ENCODE measurements around the gene SLC44A1.

Gene SLC44A1

GRCh38 chr9:105355781-105356180 is 111.3 kb downstream of the SLC44A1 start:
- Histone ChIP-seq H3K4me1 (peaks cover 15% of the 10 kb centered on the region), H3K4me2 (peak overlapping the region; percentile 22; the same call in 1 of the 2 replicates), H3K36me3 (peaks cover 12% of the 10 kb centered on the region), H3K27me3 (no peaks in the 10 kb centered on the region), H3K4me3 (no peak overlapping the region), H3K27ac (no peak overlapping the region), H3K9me3 (no peaks in the 10 kb centered on the region), H3K9ac (no peak overlapping the region), H4K20me1 (no peaks in the 10 kb centered on the region)
- TF ChIP-seq Cebpa-rat (IDR thresholded peaks at IDR 0.05) = no peak

DNA sequence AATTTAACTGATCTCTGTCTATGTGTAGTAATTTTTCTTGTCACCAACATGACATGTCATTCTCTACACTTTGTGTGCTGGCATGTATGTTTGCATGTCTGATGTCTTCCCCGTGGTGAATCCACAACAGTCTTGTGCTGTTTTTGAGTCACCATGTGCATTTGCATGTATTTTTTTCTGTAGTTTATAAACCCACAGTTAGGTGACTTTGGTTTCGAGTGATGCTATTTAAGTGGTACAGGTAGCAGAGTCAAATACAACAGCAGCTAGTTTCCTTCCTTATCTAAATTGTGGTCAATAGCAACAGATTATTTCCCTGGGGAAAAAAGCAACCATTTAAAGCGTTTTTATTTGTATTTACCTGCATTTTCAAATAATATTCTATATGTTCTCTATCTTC is 113.5 kb downstream of the SLC44A1 start:
- H3K27me3 ChIP-seq = no peaks in the 10 kb centered on the region
- TF ChIP-seq Cebpa-rat (IDR thresholded peaks at IDR 0.05) = no peak

GRCh38 chr9:105359892-105360291 is 115.4 kb downstream of the SLC44A1 start:
- TF ChIP-seq Cebpa-rat (IDR thresholded peaks at IDR 0.05) = no peak
- peaks cover 20% of the 10 kb centered on the region for H3K4me1 ChIP-seq
- H3K36me3 ChIP-seq = peaks cover 31% of the 10 kb centered on the region
- no peak overlapping the region for H3K9ac ChIP-seq
- H3K9me3 ChIP-seq = no peaks in the 10 kb centered on the region
- no peaks in the 10 kb centered on the region for H4K20me1 ChIP-seq
- no peaks in the 10 kb centered on the region for H3K27me3 ChIP-seq
- H3K27ac ChIP-seq = no peak overlapping the region
- H3K4me3 ChIP-seq = no peak overlapping the region
- H3K4me2 ChIP-seq = no peak overlapping the region

More for the DNA sequence above, 113.5 kb downstream of the SLC44A1 start:
- no peak overlapping the region for H3K27ac ChIP-seq
- peaks cover 16% of the 10 kb centered on the region for H3K4me1 ChIP-seq
- H4K20me1 ChIP-seq = no peaks in the 10 kb centered on the region
- H3K9me3 ChIP-seq = no peaks in the 10 kb centered on the region
- no peak overlapping the region for H3K4me2 ChIP-seq
- H3K36me3 ChIP-seq = peaks cover 22% of the 10 kb centered on the region
- H3K4me3 ChIP-seq = no peak overlapping the region
- H3K9ac ChIP-seq = no peak overlapping the region

GRCh38 chr9:105360344-105360743 is 115.9 kb downstream of the SLC44A1 start:
- no peak for TF ChIP-seq Cebpa-rat (IDR thresholded peaks at IDR 0.05)
- H3K27ac ChIP-seq = no peak overlapping the region
- H3K4me2 ChIP-seq = no peak overlapping the region

GRCh38 chr9:105361873-105362272 is 117.4 kb downstream of the SLC44A1 start:
- Histone ChIP-seq H4K20me1 (no peaks in the 10 kb centered on the region), H3K4me2 (no peak overlapping the region), H3K9me3 (no peaks in the 10 kb centered on the region), H3K4me1 (peaks cover 11% of the 10 kb centered on the region; the same call in 1 of the 2 replicates), H3K9ac (no peak overlapping the region), H3K4me3 (no peak overlapping the region), H3K27ac (no peak overlapping the region), H3K36me3 (peaks cover 37% of the 10 kb centered on the region), H3K27me3 (no peaks in the 10 kb centered on the region)
- TF ChIP-seq Cebpa-rat (IDR thresholded peaks at IDR 0.05) = no peak

More at GRCh38 chr9:105360344-105360743, 115.9 kb downstream of the SLC44A1 start:
- Histone ChIP-seq H3K9ac (no peak overlapping the region), H3K27me3 (no peaks in the 10 kb centered on the region), H3K9me3 (no peaks in the 10 kb centered on the region), H4K20me1 (no peaks in the 10 kb centered on the region), H3K4me3 (no peak overlapping the region), H3K36me3 (peaks cover 32% of the 10 kb centered on the region), H3K4me1 (peaks cover 19% of the 10 kb centered on the region)

DNA sequence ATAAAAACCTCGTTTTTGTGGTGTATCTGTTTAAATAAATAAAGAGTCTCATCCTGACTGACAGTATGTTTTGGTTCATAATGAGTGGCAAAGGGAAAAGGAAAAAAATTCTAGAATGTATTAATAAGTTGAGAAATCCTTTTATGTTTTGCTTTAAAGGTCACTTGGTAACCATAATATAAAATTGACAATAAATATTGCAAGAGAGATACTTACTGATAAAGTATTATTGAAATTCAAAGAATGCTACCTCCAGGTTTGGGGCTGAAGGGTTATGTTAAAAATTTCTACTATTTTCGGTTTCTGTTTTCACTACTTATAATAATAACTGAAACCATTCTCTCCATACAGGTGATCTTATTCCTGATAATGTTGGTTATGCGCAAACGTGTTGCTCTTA is 118.0 kb downstream of the SLC44A1 start:
- Histone ChIP-seq H3K27me3 (no peaks in the 10 kb centered on the region), H3K9me3 (no peaks in the 10 kb centered on the region), H4K20me1 (no peaks in the 10 kb centered on the region), H3K36me3 (peaks cover 36% of the 10 kb centered on the region), H3K4me2 (no peak overlapping the region), H3K27ac (no peak overlapping the region), H3K4me3 (no peak overlapping the region), H3K4me1 (peaks cover 11% of the 10 kb centered on the region; the same call in 1 of the 2 replicates), H3K9ac (no peak overlapping the region)
- no peak for TF ChIP-seq Cebpa-rat (IDR thresholded peaks at IDR 0.05)

DNA sequence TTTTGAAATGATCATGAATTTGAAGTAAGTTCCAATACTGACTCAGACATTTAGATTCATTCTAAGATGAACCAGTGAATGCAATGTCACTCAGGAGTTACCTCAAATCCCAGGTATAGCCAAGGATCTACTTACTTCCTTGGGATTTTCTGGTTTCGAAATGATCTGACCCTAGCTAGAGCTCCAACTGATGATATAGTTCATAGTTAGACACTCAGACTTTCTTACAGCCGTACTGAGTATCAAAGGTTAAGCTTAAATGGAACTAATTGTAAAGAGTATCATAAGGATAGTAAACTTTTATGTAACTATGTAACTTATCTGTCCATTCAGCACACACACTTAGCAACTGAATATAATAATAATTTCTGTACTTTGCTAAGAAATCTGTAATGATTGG is 119.4 kb downstream of the SLC44A1 start:
- Histone ChIP-seq H3K36me3 (peaks cover 35% of the 10 kb centered on the region), H3K4me3 (no peak overlapping the region), H3K27ac (no peak overlapping the region), H3K27me3 (no peaks in the 10 kb centered on the region), H3K4me1 (peaks cover 11% of the 10 kb centered on the region; the same call in 1 of the 2 replicates), H3K4me2 (no peak overlapping the region), H4K20me1 (no peaks in the 10 kb centered on the region), H3K9me3 (no peaks in the 10 kb centered on the region), H3K9ac (no peak overlapping the region)
- TF ChIP-seq Cebpa-rat (IDR thresholded peaks at IDR 0.05) = no peak

- TF ChIP-seq Cebpa-rat (IDR thresholded peaks at IDR 0.05) = no peak
- Histone ChIP-seq H3K36me3 (peaks cover 12% of the 10 kb centered on the region), H3K4me1 (no peaks in the 10 kb centered on the region), H3K9me3 (no peaks in the 10 kb centered on the region), H3K27me3 (no peaks in the 10 kb centered on the region), H3K9ac (no peak overlapping the region), H3K27ac (no peak overlapping the region), H3K4me3 (no peak overlapping the region), H4K20me1 (no peaks in the 10 kb centered on the region), H3K4me2 (no peak overlapping the region)
These were observed 125.5 kb downstream of the SLC44A1 start for GRCh38 chr9:105369911-105370310.

DNA sequence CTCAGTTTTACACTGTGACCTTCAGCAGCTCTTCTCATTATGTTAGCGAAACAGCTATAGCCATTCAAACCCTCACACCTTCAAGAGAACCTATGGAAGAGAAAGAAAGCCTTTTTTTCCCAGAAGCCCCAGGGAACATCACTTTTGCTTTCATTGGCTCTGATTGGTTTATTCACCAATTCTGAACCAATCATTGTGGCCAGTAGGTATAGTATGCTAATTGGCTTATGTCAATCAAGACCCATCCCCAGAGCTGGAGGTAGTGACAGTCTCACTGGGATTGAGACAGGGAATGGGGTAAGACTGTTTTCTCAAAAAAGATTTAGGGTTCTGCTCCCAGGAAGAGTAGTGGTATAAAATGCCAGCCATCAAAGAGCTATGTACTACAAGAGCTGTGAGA is 129.3 kb downstream of the SLC44A1 start:
- Histone ChIP-seq H3K9ac (no peak overlapping the region), H3K4me3 (no peak overlapping the region), H3K27ac (no peak overlapping the region), H4K20me1 (no peaks in the 10 kb centered on the region), H3K27me3 (no peaks in the 10 kb centered on the region), H3K4me2 (no peak overlapping the region), H3K36me3 (peaks cover 16% of the 10 kb centered on the region), H3K9me3 (no peaks in the 10 kb centered on the region), H3K4me1 (no peaks in the 10 kb centered on the region)
- TF ChIP-seq Cebpa-rat (IDR thresholded peaks at IDR 0.05) = no peak

DNA sequence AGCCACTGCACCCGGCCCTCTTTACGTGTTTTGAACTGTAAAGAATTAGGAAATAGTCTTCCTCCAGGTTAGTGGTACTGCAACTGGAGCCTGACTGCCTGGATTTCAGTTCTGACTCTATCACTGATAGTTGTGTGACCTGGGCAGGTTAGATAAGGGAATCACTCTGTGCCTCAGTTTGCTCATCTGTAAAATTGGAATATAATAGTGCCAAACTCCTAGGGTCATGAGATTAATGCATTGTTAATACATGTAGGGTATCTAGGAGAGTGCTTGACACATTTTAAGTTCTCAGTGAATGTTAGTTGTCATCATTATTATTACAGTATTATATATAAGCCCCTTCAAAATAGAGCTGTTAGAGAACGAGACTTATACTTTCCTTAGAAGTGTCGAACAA is 130.9 kb downstream of the SLC44A1 start:
- Histone ChIP-seq H3K4me3 (no peak overlapping the region), H3K9me3 (no peaks in the 10 kb centered on the region), H3K4me1 (no peaks in the 10 kb centered on the region), H3K36me3 (peaks cover 22% of the 10 kb centered on the region), H4K20me1 (no peaks in the 10 kb centered on the region), H3K9ac (no peak overlapping the region), H3K27me3 (no peaks in the 10 kb centered on the region), H3K27ac (no peak overlapping the region), H3K4me2 (no peak overlapping the region)
- TF ChIP-seq Cebpa-rat (IDR thresholded peaks at IDR 0.05) = no peak

- no peak overlapping the region for H3K27ac ChIP-seq
- no peak overlapping the region for H3K9ac ChIP-seq
- H3K4me1 ChIP-seq = no peaks in the 10 kb centered on the region
- H4K20me1 ChIP-seq = no peaks in the 10 kb centered on the region
- TF ChIP-seq Cebpa-rat (IDR thresholded peaks at IDR 0.05) = no peak
- H3K4me3 ChIP-seq = no peak overlapping the region
- no peaks in the 10 kb centered on the region for H3K27me3 ChIP-seq
- H3K9me3 ChIP-seq = no peaks in the 10 kb centered on the region
- no peak overlapping the region for H3K4me2 ChIP-seq
- peaks cover 22% of the 10 kb centered on the region for H3K36me3 ChIP-seq
These were observed 132.4 kb downstream of the SLC44A1 start for GRCh38 chr9:105376893-105377292.
